Measurements from ENCODE around the gene ACTL10. TPM values are rescaled to one million over a fixed set of nuclear protein-coding genes. Genes with fewer than 3 reads are reported as not detected.

Gene ACTL10
- total and polyA plus RNA-seq, 2 of the 13 experiments (the other 11 are each of a cell fraction or from before 2014, with no cell fraction given): not detected

DNA sequence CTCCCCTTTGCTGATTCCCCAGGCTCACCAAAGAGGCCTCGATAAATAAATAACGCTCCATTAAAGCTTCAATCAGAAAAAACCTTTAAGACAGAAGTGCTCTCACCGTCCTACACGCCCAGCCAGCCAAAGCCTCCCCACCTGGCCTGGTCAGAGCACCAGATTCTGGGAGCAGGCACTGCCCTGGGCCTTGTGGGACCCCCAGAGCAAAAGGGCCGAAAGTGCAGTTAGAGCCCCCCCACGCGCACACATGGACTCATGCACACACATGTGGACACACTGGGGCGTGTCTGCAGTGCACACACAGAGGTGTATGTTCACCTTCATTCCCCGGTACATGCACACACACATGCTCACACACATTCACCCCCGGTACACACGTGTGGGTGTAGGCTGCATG, 9.4 kb downstream of the ACTL10 start:
- no TSS peak for BruUV-seq (replicated peaks)
- POLR2A ChIA-PET: interaction anchor here (2.6 kb wide), 1 partner anchor 9 kb away, joined by 14 read pairs; no protein-coding TSS in a partner anchor

More for the DNA sequence above, 9.4 kb downstream of the ACTL10 start:
- H3K4me1 ChIP-seq (ENCODE audit: insufficient read depth, low read length): peaks cover 36% of the 10 kb centered on the region
- H3K9ac ChIP-seq (ENCODE audit: insufficient read depth, low read depth, low read length): no peak overlapping the region
- no peak overlapping the region for H3K4me3 ChIP-seq (replicated peaks in 1 of 3; ENCODE audit: insufficient read depth in 1 of 3, low read depth in 2 of 3, low read length in 3 of 3)
- 97% methylated on average over 11 of the region's 11 CpGs for WGBS (ENCODE audit: low lambda C conversion rate)
- peaks cover 12 to 39% of the 10 kb centered on the region in 2 experiments for H3K36me3 ChIP-seq (replicated peaks in 1 of 2; ENCODE audit: control insufficient read depth in 1 of 2, insufficient read depth in 2 of 2, low read length in 2 of 2)
- peaks cover 24% of the 10 kb centered on the region for H3K79me2 ChIP-seq (ENCODE audit: insufficient read depth, low read length)
- H3K9me3 ChIP-seq (ENCODE audit: low read length): no peaks in the 10 kb centered on the region
- no peak for ATAC-seq
- 0 out of 2 replicates have a peak, but pooled peaks cover 3% of the 10 kb centered on the region for H4K20me1 ChIP-seq (ENCODE audit: insufficient read depth, low read length)
- intact Hi-C loops (cut with micrococcal nuclease; ENCODE audit: unreplicated experiment): no loop called here
- no peak overlapping the region for H3K27ac ChIP-seq (ENCODE audit: extremely low read length, insufficient read depth, low read length)
- no peak overlapping the region for H3K4me2 ChIP-seq (ENCODE audit: low read depth, low read length)
- DNase-seq (ENCODE audit: low spot score): no peak
- in situ Hi-C loops (cut with HindIII; ENCODE audit: extremely low pct_ligation_motif_present, low pct_unique_long_range_greater_than_20kb): no loop called here
- TF ChIP-seq, protein P1, sequence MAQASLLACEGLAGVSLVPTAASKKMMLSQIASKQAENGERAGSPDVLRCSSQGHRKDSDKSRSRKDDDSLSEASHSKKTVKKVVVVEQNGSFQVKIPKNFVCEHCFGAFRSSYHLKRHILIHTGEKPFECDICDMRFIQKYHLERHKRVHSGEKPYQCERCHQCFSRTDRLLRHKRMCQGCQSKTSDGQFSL (CRISPR knock-in tag; IDR thresholded peaks at IDR 0.05): peak; percentile 75; the same call in 1 of the 2 replicates
- TF ChIP-seq, protein P2, sequence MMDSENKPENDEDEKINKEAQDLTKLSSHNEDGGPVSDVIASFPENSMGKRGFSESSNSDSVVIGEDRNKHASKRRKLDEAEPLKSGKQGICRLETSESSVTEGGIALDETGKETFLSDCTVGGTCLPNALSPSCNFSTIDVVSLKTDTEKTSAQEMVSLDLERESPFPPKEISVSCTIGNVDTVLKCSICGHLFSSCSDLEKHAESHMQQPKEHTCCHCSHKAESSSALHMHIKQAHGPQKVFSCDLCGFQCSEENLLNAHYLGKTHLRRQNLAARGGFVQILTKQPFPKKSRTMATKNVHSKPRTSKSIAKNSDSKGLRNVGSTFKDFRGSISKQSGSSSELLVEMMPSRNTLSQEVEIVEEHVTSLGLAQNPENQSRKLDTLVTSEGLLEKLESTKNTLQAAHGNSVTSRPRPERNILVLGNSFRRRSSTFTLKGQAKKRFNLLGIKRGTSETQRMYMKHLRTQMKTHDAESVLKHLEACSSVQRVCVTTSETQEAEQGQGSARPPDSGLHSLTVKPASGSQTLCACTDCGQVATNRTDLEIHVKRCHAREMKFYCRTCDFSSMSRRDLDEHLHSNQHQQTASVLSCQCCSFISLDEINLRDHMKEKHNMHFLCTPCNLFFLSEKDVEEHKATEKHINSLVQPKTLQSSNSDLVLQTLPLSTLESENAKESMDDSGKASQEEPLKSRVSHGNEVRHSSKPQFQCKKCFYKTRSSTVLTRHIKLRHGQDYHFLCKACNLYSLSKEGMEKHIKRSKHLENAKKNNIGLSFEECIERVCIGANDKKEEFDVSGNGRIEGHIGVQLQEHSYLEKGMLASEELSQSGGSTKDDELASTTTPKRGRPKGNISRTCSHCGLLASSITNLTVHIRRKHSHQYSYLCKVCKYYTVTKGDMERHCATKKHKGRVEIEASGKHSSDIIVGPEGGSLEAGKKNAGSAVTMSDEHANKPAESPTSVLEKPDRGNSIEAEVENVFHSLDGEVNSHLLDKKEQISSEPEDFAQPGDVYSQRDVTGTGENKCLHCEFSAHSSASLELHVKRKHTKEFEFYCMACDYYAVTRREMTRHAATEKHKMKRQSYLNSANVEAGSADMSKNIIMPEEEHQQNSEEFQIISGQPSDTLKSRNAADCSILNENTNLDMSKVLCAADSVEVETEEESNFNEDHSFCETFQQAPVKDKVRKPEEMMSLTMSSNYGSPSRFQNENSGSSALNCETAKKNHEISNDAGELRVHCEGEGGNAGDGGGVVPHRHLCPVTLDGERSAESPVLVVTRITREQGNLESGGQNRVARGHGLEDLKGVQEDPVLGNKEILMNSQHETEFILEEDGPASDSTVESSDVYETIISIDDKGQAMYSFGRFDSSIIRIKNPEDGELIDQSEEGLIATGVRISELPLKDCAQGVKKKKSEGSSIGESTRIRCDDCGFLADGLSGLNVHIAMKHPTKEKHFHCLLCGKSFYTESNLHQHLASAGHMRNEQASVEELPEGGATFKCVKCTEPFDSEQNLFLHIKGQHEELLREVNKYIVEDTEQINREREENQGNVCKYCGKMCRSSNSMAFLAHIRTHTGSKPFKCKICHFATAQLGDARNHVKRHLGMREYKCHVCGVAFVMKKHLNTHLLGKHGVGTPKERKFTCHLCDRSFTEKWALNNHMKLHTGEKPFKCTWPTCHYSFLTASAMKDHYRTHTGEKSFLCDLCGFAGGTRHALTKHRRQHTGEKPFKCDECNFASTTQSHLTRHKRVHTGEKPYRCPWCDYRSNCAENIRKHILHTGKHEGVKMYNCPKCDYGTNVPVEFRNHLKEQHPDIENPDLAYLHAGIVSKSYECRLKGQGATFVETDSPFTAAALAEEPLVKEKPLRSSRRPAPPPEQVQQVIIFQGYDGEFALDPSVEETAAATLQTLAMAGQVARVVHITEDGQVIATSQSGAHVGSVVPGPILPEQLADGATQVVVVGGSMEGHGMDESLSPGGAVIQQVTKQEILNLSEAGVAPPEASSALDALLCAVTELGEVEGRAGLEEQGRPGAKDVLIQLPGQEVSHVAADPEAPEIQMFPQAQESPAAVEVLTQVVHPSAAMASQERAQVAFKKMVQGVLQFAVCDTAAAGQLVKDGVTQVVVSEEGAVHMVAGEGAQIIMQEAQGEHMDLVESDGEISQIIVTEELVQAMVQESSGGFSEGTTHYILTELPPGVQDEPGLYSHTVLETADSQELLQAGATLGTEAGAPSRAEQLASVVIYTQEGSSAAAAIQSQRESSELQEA (CRISPR knock-in tag; IDR thresholded peaks at IDR 0.05; ENCODE audit: not compliant biosample characterization): no peak
- TF ChIP-seq DNMT1 (CRISPR knock-in tag; IDR thresholded peaks at IDR 0.05): 0 out of 2 replicates have a peak, but pooled peaks have one; percentile 5
- TF ChIP-seq, protein P3, sequence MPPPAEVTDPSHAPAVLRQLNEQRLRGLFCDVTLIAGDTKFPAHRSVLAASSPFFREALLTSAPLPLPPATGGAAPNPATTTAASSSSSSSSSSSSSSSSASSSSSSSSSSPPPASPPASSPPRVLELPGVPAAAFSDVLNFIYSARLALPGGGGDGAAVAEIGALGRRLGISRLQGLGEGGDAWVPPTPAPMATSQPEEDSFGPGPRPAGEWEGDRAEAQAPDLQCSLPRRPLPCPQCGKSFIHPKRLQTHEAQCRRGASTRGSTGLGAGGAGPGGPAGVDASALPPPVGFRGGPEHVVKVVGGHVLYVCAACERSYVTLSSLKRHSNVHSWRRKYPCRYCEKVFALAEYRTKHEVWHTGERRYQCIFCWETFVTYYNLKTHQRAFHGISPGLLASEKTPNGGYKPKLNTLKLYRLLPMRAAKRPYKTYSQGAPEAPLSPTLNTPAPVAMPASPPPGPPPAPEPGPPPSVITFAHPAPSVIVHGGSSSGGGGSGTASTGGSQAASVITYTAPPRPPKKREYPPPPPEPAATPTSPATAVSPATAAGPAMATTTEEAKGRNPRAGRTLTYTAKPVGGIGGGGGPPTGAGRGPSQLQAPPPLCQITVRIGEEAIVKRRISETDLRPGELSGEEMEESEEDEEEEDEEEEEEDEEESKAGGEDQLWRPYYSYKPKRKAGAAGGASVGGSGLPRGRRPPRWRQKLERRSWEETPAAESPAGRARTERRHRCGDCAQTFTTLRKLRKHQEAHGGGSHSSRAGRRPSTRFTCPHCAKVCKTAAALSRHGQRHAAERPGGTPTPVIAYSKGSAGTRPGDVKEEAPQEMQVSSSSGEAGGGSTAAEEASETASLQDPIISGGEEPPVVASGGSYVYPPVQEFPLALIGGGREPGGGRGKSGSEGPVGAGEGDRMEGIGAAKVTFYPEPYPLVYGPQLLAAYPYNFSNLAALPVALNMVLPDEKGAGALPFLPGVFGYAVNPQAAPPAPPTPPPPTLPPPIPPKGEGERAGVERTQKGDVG (CRISPR knock-in tag; IDR thresholded peaks at IDR 0.05; ENCODE audit: borderline replicate concordance): 0 out of 2 replicates have a peak, but pooled peaks have one; percentile 13
- TF ChIP-seq AGO2 (optimal IDR thresholded peaks at IDR 0.05; ENCODE audit: low read depth, low read length): peak; percentile 36
- H2AFZ ChIP-seq (ENCODE audit: low read length): no peak overlapping the region
- CTCF ChIA-PET (ENCODE audit: low intra/inter-chr PET ratio, low total read pairs): no interaction called here
- no peak for FAIRE-seq
- peaks cover 0 to 3% of the 10 kb centered on the region in 2 experiments; a peak in 1 of 5 replicates for H3K27me3 ChIP-seq (ENCODE audit: control insufficient read depth in 1 of 2, insufficient read depth in 2 of 2, low read length in 2 of 2)
